Measurements from ENCODE around the gene ROGDI. TPM values are rescaled to one million over a fixed set of nuclear protein-coding genes. Genes with fewer than 3 reads are reported as not detected.

Gene ROGDI
- total and polyA plus RNA-seq, 12 donors: 44.1 to 148 (median 96.9) TPM

DNA sequence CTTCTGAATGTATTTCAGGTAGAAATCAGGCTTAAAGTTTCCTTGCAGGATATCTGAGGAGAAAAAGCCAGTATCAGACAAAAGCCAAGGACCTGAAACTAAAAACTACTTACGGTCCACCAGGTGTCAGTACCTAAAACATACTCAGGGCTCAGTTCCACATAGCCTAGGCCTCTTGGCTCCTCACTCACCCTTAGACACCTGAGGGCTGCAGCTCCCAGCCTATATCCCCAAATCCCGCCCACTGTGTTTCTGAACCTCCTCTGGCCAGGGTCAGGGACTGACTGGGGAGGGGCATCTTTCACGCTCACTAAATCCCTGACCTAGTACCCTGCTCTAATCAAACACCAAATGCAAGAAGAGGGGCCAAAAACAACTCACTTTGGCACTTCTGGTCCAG is 8.8 kb upstream of the ROGDI start:
- intact Hi-C loops (cut with DNase I): no loop called here
- no peak for TF ChIP-seq CTCF (IDR thresholded peaks at IDR 0.05)

DNA sequence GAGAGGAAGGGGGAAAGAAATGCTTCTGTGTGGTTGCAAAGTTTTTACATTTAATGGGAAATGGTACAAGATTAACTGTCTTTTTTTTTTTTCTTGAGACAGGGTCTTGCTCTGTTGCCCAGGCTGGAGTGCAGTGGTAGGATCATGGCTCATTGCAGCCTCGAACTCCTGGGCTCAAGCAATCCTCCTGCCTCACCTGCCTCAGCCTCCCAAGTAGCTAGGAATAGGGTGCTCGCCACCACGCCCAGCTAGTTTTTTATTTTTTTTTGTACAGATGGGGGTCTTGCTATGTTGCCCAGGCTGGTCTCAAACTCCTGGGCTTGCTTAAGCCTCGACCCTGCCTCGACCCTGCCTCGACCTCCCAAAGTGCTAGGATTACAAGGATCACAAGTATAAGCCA is 3.8 kb upstream of the ROGDI start:
- intact Hi-C loops (cut with DNase I): loop anchor here in 2 of 10 donors (5.0 to 10.0 kb wide), 2 partner anchors 41 to 59 kb away; partner anchors contain the start of genes GLYR1 (in 1 of the 2) and UBN1 (in 1 of the 2)

More for the DNA sequence above, 8.8 kb upstream of the ROGDI start:
- H3K4me3 ChIP-seq: no peak overlapping the region
- H3K9me3 ChIP-seq: no peaks in the 10 kb centered on the region
- no peaks in the 10 kb centered on the region for H3K27me3 ChIP-seq
- no peak for DNase-seq
- no peak for ATAC-seq
- peaks cover 0 to 23% (median 8%) of the 10 kb centered on the region in 9 donors for H3K4me1 ChIP-seq
- peaks cover 0 to 100% (median 79%) of the 10 kb centered on the region in 9 donors for H3K36me3 ChIP-seq
- 95 to 98% methylated on average over 3 of the region's 3 CpGs for WGBS, 2 donors
- H3K27ac ChIP-seq: peak overlapping the region in 1 of 10 donors; percentile 13

DNA sequence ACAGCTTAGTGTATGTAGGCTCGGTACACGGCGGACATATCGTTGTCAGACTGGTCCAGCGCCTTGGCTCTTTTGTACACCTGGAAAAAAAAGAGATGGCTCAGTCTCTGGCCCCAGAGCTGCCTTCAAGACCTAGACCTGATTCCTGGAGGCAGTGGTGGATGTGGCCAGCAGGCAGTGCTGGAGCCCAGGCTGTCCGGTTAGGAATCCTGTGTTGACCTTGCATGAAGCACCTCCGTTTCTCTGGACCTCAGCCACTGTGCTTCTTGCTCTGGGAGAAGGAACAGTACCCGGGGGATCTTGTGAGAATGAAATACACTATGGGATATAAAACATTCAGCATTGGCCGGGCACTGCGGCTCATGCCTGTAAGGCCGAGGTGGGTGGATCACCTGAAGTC is 2.8 kb upstream of the ROGDI start:
- Histone ChIP-seq H3K9me3 (no peaks in the 10 kb centered on the region), H3K4me3 (no peak overlapping the region), H3K27me3 (no peaks in the 10 kb centered on the region), H3K36me3 (peaks cover 0 to 63% (median 39%) of the 10 kb centered on the region in 9 donors), H3K27ac (peak overlapping the region in 9 of 10 donors; percentile 11 to 73 (median 46)), H3K4me1 (peaks cover 0 to 48% (median 26%) of the 10 kb centered on the region in 9 donors)
- TF ChIP-seq CTCF (IDR thresholded peaks at IDR 0.05): peak in 5 of 9 donors; percentile 19 to 55 (median 42)
- intact Hi-C loops (cut with DNase I): loop anchor here in 2 of 10 donors (2.0 to 10.0 kb wide), 3 partner anchors 42 to 152 kb away; partner anchors contain the start of genes GLYR1 (in 1 of the 2) and UBN1 (in 1 of the 2)
- ATAC-seq (peak in 5 of 8 donors; percentile 18 to 46 (median 25)), DNase-seq (peak in 1 of 2 donors; percentile 53)
- 45 to 63% methylated on average over 11 of the region's 11 CpGs for WGBS, 2 donors

More for the DNA sequence above, 3.8 kb upstream of the ROGDI start:
- no peaks in the 10 kb centered on the region for H3K27me3 ChIP-seq
- 96 to 98% methylated on average over 6 of the region's 6 CpGs for WGBS, 2 donors
- peak overlapping the region in 2 of 10 donors; percentile 11 to 73 for H3K27ac ChIP-seq
- H3K4me3 ChIP-seq: no peak overlapping the region
- H3K36me3 ChIP-seq: peaks cover 0 to 74% (median 48%) of the 10 kb centered on the region in 9 donors
- ATAC-seq: no peak
- TF ChIP-seq CTCF (IDR thresholded peaks at IDR 0.05): no peak
- H3K4me1 ChIP-seq: peaks cover 0 to 38% (median 16%) of the 10 kb centered on the region in 9 donors
- DNase-seq: no peak
- H3K9me3 ChIP-seq: no peaks in the 10 kb centered on the region

- WGBS, 2 donors: 67 to 72% methylated on average over 26 of the region's 26 CpGs
- Histone ChIP-seq H3K9me3 (no peaks in the 10 kb centered on the region), H3K27me3 (no peaks in the 10 kb centered on the region), H3K27ac (peak overlapping the region in 7 of 10 donors; percentile 11 to 96 (median 62)), H3K4me1 (peaks cover 0 to 51% (median 29%) of the 10 kb centered on the region in 9 donors), H3K36me3 (peaks cover 0 to 62% (median 37%) of the 10 kb centered on the region in 9 donors), H3K4me3 (no peak overlapping the region)
- intact Hi-C loops (cut with DNase I): loop anchor here in 5 of 10 donors (2.0 to 10.0 kb wide), 6 partner anchors 37 to 153 kb away; partner anchors contain the start of genes GLYR1 (in 3 of the 5), UBN1 (in 3 of the 5), ZNF500 (in 3 of the 5) and SEC14L5 (in 1 of the 5)
- no peak for TF ChIP-seq CTCF (IDR thresholded peaks at IDR 0.05)
- no peak for DNase-seq
- no peak for ATAC-seq
Measured at GRCh38 chr16:4803898-4804762, 1.7 kb upstream of the ROGDI start.
